Esophagus squamous epithelium (tissue), 5 donors: ENCODE results near the gene CLTC. TPM values are rescaled to one million over a fixed set of nuclear protein-coding genes. Genes with fewer than 3 reads are reported as not detected.
A peak's percentile ranks its signal among the peaks of the same experiment; 100 is the strongest.
"Not testable (repeated sequence)": the region's sequence is repeated elsewhere in the genome, so short reads cannot be mapped to it uniquely, and the experiment has no call there.

ENCODE experiments used
- DNase-seq: peaks from one replicate; lab custom pipeline; 2025; lab: John Stamatoyannopoulos, UW
- H3K27ac ChIP-seq, 4 donors: fragments of 200-600 bp; sonication (generic); one replicate each; pipeline ENCODE4 v1.5.1; 2016 to 2019; ENCODE audit warnings: mild to moderate bottlenecking in 1 of 4
- H3K27me3 ChIP-seq, 4 donors: fragments of 200-600 bp; sonication (generic); 1 replicate in 3 of 4; 2 replicates in 1 of 4; pipeline versions ENCODE4 v1.5.1 to v1.6.0; 2017 to 2021; ENCODE audit warnings: antibody characterized with exemption in 1 of 4
- H3K36me3 ChIP-seq, 3 donors: fragments of 200-600 bp; sonication (generic); one replicate each; pipeline ENCODE4 v1.5.1; 2016 to 2019
- H3K4me1 ChIP-seq, 3 donors: fragments of 200-600 bp; sonication (generic); one replicate each; pipeline ENCODE4 v1.5.1; 2017 to 2019
- H3K4me3 ChIP-seq, 4 donors: fragments of 200-600 bp; sonication (generic); 1 replicate in 3 of 4; 2 replicates in 1 of 4; pipeline ENCODE4 v1.5.1; 2016 to 2019; ENCODE audit warnings: mild to moderate bottlenecking in 2 of 4, moderate library complexity in 1 of 4
- H3K9me3 ChIP-seq, 3 donors: fragments of 200-600 bp; sonication (generic); one replicate each; pipeline ENCODE4 v1.5.1; 2016 to 2019
- POLR2A ChIP-seq, 4 donors: fragments of 450-650 bp; IDR thresholded peaks; one replicate each; pipeline ENCODE4 v1.6.1; 2017; ENCODE audit warnings: antibody characterized with exemption in 4 of 4, mild to moderate bottlenecking in 4 of 4, moderate library complexity in 3 of 4
- WGBS, 2 donors: methylation state at CpG; one replicate each; pipeline ENCODE4 v1.1.5; 2018; 5-methylcytosine and 5-hydroxymethylcytosine counted together
- intact Hi-C: fragments of 100-400 bp; cut with DNase I; formaldehyde crosslinking; loops from one replicate; pipeline ENCODE4 v1.15.0; 2022
- total RNA-seq, 4 donors: library from RNA; depleted of rRNA; stranded (reverse); fragments of >200 nt; gene quantifications; one replicate each; pipeline ENCODE4 v1.1.0, GENCODE V29; 2016
- TF ChIP-seq, protein P1 (sequence below), 6 experiments: fragments of 450-650 bp in 4 of 6; fragments of 200-600 bp in 2 of 6; sonication (generic) in 2 of 6; IDR thresholded peaks; one replicate each; pipeline ENCODE4 v1.5.1; 2016 to 2019; ENCODE audit warnings: antibody characterized with exemption in 6 of 6, mild to moderate bottlenecking in 4 of 6, moderate library complexity in 4 of 6
- donor health status: DM: yes; HTN: yes; CAD: no.

Gene CLTC
- 100 to 1,000 TPM; 135 to 236 (median 201) TPM for total RNA-seq

DNA sequence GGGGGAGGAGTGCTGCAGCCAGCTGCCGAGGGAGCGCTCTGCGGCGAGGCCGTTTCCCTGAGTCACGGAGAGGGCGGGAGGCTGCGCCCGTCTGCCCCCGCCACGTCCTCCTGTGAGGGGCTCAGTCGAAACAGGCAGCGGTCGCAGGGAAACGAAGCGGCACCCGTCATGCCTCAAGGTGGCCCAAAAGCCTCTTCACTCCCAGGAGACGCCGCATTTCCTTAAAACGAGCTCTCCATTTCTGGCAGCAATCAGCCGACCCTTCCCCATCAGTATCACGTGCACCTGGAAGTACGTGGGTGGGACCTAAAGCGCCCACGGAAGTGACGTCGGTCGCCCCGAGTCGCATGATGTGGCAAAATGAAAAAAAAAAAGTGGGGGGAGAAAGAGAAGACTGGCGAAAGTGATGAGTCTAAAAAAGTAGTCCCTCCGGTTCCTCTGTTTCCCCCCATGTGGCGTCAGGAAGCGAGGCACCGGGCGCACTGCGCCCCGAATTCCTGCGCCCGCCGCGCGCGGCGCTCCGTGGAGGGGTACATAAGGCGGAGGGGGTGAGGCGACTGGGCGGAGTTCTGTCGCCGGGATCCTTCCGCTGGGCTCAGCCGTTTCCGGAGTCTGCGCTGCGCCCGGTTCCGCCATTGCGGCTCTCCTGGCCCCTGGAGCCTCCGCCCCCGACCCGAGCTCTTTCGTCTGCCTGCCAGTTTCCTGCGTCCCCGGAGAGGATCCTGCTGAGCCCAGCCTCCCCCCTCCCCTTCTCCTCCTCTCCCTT is at the start of gene CLTC:
Gene CLTC, plus strand, starts transcription at position 598 of the 766 bp plus-strand sequence. CDS start 237 bp downstream, outside the sequence.
- H3K4me3 ChIP-seq = peak within 1 kb of the TSS; percentile 89 to 100 (median 94)
- TF ChIP-seq POLR2A (IDR thresholded peaks at IDR 0.05) = peak in 3 of 4 donors; percentile 51 to 90 (median 65)
- TF ChIP-seq, protein P1, sequence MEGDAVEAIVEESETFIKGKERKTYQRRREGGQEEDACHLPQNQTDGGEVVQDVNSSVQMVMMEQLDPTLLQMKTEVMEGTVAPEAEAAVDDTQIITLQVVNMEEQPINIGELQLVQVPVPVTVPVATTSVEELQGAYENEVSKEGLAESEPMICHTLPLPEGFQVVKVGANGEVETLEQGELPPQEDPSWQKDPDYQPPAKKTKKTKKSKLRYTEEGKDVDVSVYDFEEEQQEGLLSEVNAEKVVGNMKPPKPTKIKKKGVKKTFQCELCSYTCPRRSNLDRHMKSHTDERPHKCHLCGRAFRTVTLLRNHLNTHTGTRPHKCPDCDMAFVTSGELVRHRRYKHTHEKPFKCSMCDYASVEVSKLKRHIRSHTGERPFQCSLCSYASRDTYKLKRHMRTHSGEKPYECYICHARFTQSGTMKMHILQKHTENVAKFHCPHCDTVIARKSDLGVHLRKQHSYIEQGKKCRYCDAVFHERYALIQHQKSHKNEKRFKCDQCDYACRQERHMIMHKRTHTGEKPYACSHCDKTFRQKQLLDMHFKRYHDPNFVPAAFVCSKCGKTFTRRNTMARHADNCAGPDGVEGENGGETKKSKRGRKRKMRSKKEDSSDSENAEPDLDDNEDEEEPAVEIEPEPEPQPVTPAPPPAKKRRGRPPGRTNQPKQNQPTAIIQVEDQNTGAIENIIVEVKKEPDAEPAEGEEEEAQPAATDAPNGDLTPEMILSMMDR (IDR thresholded peaks at IDR 0.05) = peak in 2 of 6 experiments; percentile 11 to 29
- peak within 1 kb of the TSS; percentile 98 to 100 (median 99) for H3K27ac ChIP-seq
- 0 to 1% methylated on average over 26 to 50 of the region's 65 CpGs for WGBS, 2 donors
- H3K9me3 ChIP-seq = no peaks in the 10 kb centered on the region
- peaks cover 27 to 56% (median 36%) of the 10 kb centered on the region in 3 donors for H3K4me1 ChIP-seq
- intact Hi-C loops = no loop called here
- no peaks in the 10 kb centered on the region for H3K27me3 ChIP-seq
- no peaks in the 10 kb centered on the region for H3K36me3 ChIP-seq
- DNase-seq = peak; percentile 75

DNA sequence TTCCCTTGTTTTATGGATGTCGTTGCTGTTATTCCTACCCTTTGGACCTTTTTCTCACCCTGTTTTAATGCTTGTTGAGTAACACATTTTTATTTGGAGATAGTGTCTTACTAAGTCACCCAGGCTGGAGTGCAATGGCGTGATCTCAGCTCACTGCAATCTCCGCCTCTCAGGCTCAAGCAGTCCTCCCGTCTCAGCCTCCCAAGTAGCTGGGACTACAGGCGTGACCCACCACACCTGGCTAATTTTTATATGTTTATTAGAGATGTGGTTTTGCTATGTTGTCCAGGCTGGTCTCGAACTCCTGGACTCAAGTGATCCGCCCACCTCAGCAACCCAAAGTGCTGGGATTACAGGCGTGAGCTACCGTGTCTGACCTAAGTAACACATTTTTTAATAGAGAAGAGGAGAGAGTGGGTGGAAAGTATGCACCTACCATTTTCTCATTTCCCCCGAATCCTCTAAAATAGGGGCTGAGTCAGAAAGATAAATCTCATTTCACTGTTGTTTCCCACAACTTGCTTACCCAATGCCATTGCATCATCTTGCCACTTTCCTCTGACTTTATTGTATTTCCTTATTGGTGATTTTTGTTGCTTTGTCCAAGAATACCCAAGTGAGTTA is 47.3 kb upstream of the CLTC start:
- H3K27ac ChIP-seq = no peak overlapping the region
- 80 to 81% methylated on average over 10 of the region's 10 CpGs for WGBS, 2 donors
- DNase-seq = no peak
- TF ChIP-seq POLR2A (IDR thresholded peaks at IDR 0.05) = no peak
- TF ChIP-seq, protein P1 (IDR thresholded peaks at IDR 0.05) = no peak
- H3K4me1 ChIP-seq = no peaks in the 10 kb centered on the region
- intact Hi-C loops = no loop called here
- no peaks in the 10 kb centered on the region for H3K27me3 ChIP-seq
- H3K36me3 ChIP-seq = peaks cover 0 to 49% (median 0%) of the 10 kb centered on the region in 3 donors
- H3K4me3 ChIP-seq = no peak overlapping the region
- H3K9me3 ChIP-seq = no peaks in the 10 kb centered on the region

DNA sequence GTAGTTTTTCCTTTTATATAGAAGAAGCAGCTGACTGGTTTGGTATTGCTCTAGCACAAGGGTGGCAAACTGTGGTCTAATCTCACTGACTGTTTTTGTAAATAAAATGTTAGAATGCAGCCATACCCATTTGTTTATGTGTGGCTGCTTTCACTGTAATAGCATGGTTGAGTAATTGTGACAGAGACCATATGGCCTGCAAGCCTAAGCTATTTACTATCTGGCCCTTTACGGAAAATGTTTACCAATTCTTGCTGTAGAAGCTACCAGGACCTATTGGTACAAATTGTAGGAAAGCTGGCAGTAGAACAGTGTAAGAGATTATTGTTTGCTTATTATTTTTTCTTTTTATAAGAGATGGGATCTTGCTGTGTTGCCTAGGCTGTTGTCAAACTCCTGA is 35.5 kb upstream of the CLTC start:
- H3K27me3 ChIP-seq, H3K4me3 ChIP-seq, H3K9me3 ChIP-seq, DNase-seq, H3K27ac ChIP-seq, H3K4me1 ChIP-seq, intact Hi-C loops: not testable (repeated sequence)
- no CpG with 5 or more reads among the region's 1 CpG for WGBS, 2 donors
- H3K36me3 ChIP-seq = peaks cover 0 to 14% (median 0%) of the 10 kb centered on the region in 3 donors

DNA sequence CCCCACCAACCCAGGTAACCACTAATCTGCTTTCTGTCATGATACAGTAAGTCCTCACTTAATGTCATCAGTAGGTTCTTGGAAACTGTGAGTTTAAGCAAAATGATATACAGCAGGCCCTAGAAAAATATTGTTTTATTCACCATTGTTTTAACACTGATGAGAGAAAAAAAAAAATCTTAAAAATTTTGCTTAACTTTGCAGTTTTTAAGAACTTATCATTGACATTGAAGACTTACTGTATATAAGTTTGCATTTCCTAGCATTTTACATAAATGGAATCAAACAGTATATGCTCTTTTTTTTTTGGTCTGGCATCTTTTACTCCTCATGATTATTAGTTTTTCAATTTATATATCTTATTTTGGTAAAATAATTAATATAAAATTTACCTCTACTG is 19.5 kb upstream of the CLTC start:
- intact Hi-C loops = no loop called here
- Histone ChIP-seq H3K4me3 (no peak overlapping the region), H3K36me3 (peaks cover 0 to 58% (median 6%) of the 10 kb centered on the region in 3 donors), H3K4me1 (no peaks in the 10 kb centered on the region), H3K9me3 (no peaks in the 10 kb centered on the region), H3K27ac (no peak overlapping the region), H3K27me3 (no peaks in the 10 kb centered on the region)
- DNase-seq = no peak
- TF ChIP-seq, protein P1 (IDR thresholded peaks at IDR 0.05) = no peak
- TF ChIP-seq POLR2A (IDR thresholded peaks at IDR 0.05) = no peak

DNA sequence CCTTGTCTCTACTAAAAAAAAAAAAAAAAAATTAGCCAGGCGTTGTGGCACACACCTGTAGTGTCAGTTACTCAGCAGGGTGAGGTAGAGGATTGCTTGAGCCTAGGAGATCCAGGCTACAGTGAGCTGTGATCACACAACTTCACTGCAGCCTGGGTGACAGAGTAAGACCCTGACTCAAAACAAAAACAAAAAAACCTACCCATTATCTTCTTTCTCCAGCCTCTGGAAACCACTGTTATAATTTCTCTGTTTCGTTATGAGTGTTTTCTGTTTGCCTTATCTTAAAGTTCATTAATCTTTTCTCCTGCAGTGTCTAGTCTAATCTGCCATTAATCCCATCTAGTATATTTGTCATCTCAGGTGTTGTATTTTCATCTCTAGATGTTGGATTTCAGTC is 18.6 kb upstream of the CLTC start:
- H3K4me3 ChIP-seq = no peak overlapping the region
- intact Hi-C loops = no loop called here
- no peak for DNase-seq
- TF ChIP-seq, protein P1 (IDR thresholded peaks at IDR 0.05) = no peak
- no peak for TF ChIP-seq POLR2A (IDR thresholded peaks at IDR 0.05)
- WGBS, 2 donors = 79 to 81% methylated on average over 2 of the region's 2 CpGs
- no peak overlapping the region for H3K27ac ChIP-seq
- H3K27me3 ChIP-seq = no peaks in the 10 kb centered on the region
- no peaks in the 10 kb centered on the region for H3K9me3 ChIP-seq
- H3K4me1 ChIP-seq = no peaks in the 10 kb centered on the region
- peaks cover 0 to 64% (median 16%) of the 10 kb centered on the region in 3 donors for H3K36me3 ChIP-seq
